Liver (tissue), 3 donors: ENCODE results near the gene HIVEP3.

Experiments
- CTCF ChIP-seq: fragments of 150-350 bp; IDR thresholded peaks from 2 replicates; pipeline ENCODE4 v1.5.1; 2017; ENCODE audit warnings: improper control_type of control experiment, low read depth, low read length; ENCODE audit not compliant: missing input control
- EGR1 ChIP-seq, 2 donors: IDR thresholded peaks; 2 replicates each; pipeline ENCODE4 v1.6.1; 2016 to 2018; ENCODE audit warnings: antibody characterized with exemption in 2 of 2, low read depth in 2 of 2
- HNF4A ChIP-seq, 2 donors: conservative IDR thresholded peaks; 2 replicates each; pipeline ENCODE4 v1.6.1; 2016; ENCODE audit warnings: antibody characterized with exemption in 2 of 2, mild to moderate bottlenecking in 2 of 2
- JUND ChIP-seq, 2 donors: IDR thresholded peaks; 2 replicates each; pipeline ENCODE4 v1.6.1; 2016; ENCODE audit warnings: antibody characterized with exemption in 2 of 2
- MAX ChIP-seq: IDR thresholded peaks from 2 replicates; pipeline ENCODE4 v1.6.1; 2016; ENCODE audit warnings: antibody characterized with exemption
- RAD21 ChIP-seq, 2 donors: IDR thresholded peaks; 2 replicates each; pipeline ENCODE4 v1.6.1; 2016; ENCODE audit warnings: antibody characterized with exemption in 2 of 2, mild to moderate bottlenecking in 2 of 2
- REST ChIP-seq: IDR thresholded peaks from 2 replicates; pipeline ENCODE4 v1.6.1; 2016; ENCODE audit warnings: antibody characterized with exemption, mild to moderate bottlenecking
- SP1 ChIP-seq: IDR thresholded peaks from 2 replicates; pipeline ENCODE4 v1.6.1; 2018; ENCODE audit warnings: antibody characterized with exemption, mild to moderate bottlenecking
- TAF1 ChIP-seq: conservative IDR thresholded peaks from 2 replicates; pipeline ENCODE4 v1.6.1; 2016; ENCODE audit warnings: antibody characterized with exemption, mild to moderate bottlenecking
- YY1 ChIP-seq: IDR thresholded peaks from 2 replicates; pipeline ENCODE4 v1.6.1; 2016; ENCODE audit warnings: antibody characterized with exemption, mild to moderate bottlenecking
- TF ChIP-seq, protein P1 (sequence below): IDR thresholded peaks from 2 replicates; pipeline ENCODE4 v1.6.1; 2016; ENCODE audit warnings: antibody characterized with exemption
- TF ChIP-seq, protein P2 (sequence below): IDR thresholded peaks from 2 replicates; pipeline ENCODE4 v1.6.1; 2016; ENCODE audit warnings: antibody characterized with exemption
- donor health status: healthy.
- donor health status: healthy.

- TF ChIP-seq CTCF (no peak), RAD21 (IDR thresholded peaks at IDR 0.05) (no peak), YY1 (no peak), TAF1 (no peak), SP1 (no peak), EGR1 (IDR thresholded peaks at IDR 0.05; ENCODE audit: low read depth in 2 of 2) (no peak), MAX (no peak), JUND (IDR thresholded peaks at IDR 0.05) (no peak), HNF4A (conservative IDR thresholded peaks at IDR 0.05) (no peak), REST (no peak)
- TF ChIP-seq, protein P1, sequence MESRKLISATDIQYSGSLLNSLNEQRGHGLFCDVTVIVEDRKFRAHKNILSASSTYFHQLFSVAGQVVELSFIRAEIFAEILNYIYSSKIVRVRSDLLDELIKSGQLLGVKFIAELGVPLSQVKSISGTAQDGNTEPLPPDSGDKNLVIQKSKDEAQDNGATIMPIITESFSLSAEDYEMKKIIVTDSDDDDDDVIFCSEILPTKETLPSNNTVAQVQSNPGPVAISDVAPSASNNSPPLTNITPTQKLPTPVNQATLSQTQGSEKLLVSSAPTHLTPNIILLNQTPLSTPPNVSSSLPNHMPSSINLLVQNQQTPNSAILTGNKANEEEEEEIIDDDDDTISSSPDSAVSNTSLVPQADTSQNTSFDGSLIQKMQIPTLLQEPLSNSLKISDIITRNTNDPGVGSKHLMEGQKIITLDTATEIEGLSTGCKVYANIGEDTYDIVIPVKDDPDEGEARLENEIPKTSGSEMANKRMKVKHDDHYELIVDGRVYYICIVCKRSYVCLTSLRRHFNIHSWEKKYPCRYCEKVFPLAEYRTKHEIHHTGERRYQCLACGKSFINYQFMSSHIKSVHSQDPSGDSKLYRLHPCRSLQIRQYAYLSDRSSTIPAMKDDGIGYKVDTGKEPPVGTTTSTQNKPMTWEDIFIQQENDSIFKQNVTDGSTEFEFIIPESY = no peak
- TF ChIP-seq, protein P2, sequence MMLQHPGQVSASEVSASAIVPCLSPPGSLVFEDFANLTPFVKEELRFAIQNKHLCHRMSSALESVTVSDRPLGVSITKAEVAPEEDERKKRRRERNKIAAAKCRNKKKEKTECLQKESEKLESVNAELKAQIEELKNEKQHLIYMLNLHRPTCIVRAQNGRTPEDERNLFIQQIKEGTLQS = no peak
Observed at GRCh38 chr1:41804176-41804575, 114.5 kb downstream of the HIVEP3 start.
